Left lung (tissue), 10 donors: ENCODE data around the gene GALNT13. TPM values are rescaled to one million over a fixed set of nuclear protein-coding genes. Genes with fewer than 3 reads are reported as not detected.

ENCODE experiments used
- ATAC-seq: fragments of 200-7000 bp; cut with Tn5 transposase; one replicate; pipeline ENCODE4 v1.9.1; 2020; ENCODE audit warnings: moderate library complexity
- DNase-seq, 4 donors: peaks; one replicate each; pipeline ENCODE4 v3.0.0-alpha.2; 2013 to 2020
- H3K27ac ChIP-seq, 2 donors: fragments of 200-600 bp; sonication (generic) in 1 of 2; one replicate each; pipeline versions ENCODE4 v1.5.0 to v1.8.0; 2020 to 2021
- H3K27me3 ChIP-seq, 2 donors: fragments of 200-600 bp; sonication (generic) in 1 of 2; one replicate each; pipeline versions ENCODE4 v1.5.0 to v1.8.0; 2020 to 2021
- H3K36me3 ChIP-seq, 2 donors: fragments of 200-600 bp; sonication (generic) in 1 of 2; one replicate each; pipeline versions ENCODE4 v1.5.0 to v1.8.0; 2020 to 2021
- H3K4me1 ChIP-seq, 2 donors: fragments of 200-600 bp; one replicate each; pipeline ENCODE4 v1.8.0; 2021
- H3K4me3 ChIP-seq, 2 donors: fragments of 200-600 bp; sonication (generic) in 1 of 2; one replicate each; pipeline versions ENCODE4 v1.5.0 to v1.8.0; 2020 to 2021; ENCODE audit warnings: mild to moderate bottlenecking in 1 of 2
- H3K9me3 ChIP-seq, 2 donors: fragments of 200-600 bp; sonication (generic) in 1 of 2; one replicate each; pipeline versions ENCODE4 v1.5.0 to v1.8.0; 2020 to 2021
- CTCF ChIP-seq, 2 donors: fragments of 200-600 bp; sonication (generic) in 1 of 2; IDR thresholded peaks; one replicate each; pipeline versions ENCODE4 v1.5.0 to v1.8.0; 2021; ENCODE audit warnings: antibody characterized with exemption in 2 of 2
- intact Hi-C, 2 donors: fragments of 100-400 bp; cut with DNase I; formaldehyde crosslinking; loops; one replicate each; pipeline versions ENCODE4 v1.11.2 to v1.14.2; 2022
- polyA plus RNA-seq, 6 donors: library from polyadenylated mRNA; unstranded; fragments of 120-200 nt; gene quantifications; one replicate each; pipeline ENCODE4 v1.2.1, GENCODE V29; 2013; ENCODE audit not compliant: insufficient read length in 6 of 6
- total RNA-seq, 2 donors: library from RNA; stranded (reverse); fragmentation: NEBNext Ultra II Directional; extraction: Animal tissue kit (Norgen Biotek cat#: 25700); gene quantifications; one replicate each; pipeline ENCODE4 v1.2.1, GENCODE V29; 2021
- donor health status: DM: no; HTN: yes; CAD: no.
- donor health status: DM: no; HTN: no; CAD: no.

The GALNT13 gene
- total and polyA plus RNA-seq, 8 donors = 1.1 to 26.4 (median 5.9) TPM

GRCh38 chr2:154495455-154495868 lies 623.7 kb downstream of the GALNT13 start:
- intact Hi-C loops = no loop called here
- Histone ChIP-seq H3K4me3 (no peak overlapping the region), H3K27me3 (no peaks in the 10 kb centered on the region), H3K9me3 (no peaks in the 10 kb centered on the region), H3K36me3 (no peaks in the 10 kb centered on the region), H3K4me1 (no peaks in the 10 kb centered on the region), H3K27ac (no peak overlapping the region)
- TF ChIP-seq CTCF (IDR thresholded peaks at IDR 0.05) = no peak
- no peak for DNase-seq
- ATAC-seq = no peak

- TF ChIP-seq CTCF (IDR thresholded peaks at IDR 0.05) = no peak
- no peak overlapping the region for H3K4me3 ChIP-seq
These were observed 625.3 kb downstream of the GALNT13 start for GRCh38 chr2:154497019-154497418.

More at GRCh38 chr2:154497019-154497418, 625.3 kb downstream of the GALNT13 start:
- H3K36me3 ChIP-seq = no peaks in the 10 kb centered on the region
- peaks cover 0 to 3% of the 10 kb centered on the region in 2 donors for H3K9me3 ChIP-seq
- intact Hi-C loops = no loop called here
- ATAC-seq (no peak), DNase-seq (no peak)
- H3K27me3 ChIP-seq = no peaks in the 10 kb centered on the region
- H3K27ac ChIP-seq = no peak overlapping the region
- H3K4me1 ChIP-seq = no peaks in the 10 kb centered on the region
